CD4-positive, alpha-beta T cell treated with Interleukin-6 at 100 ng/mL for 8 hours (primary cell): ENCODE measurements around the gene SIM1.

Experiments used
- DNase-seq: peaks from one replicate; pipeline ENCODE4 v3.0.0-alpha.2; 2020; ENCODE audit warnings: mixed read lengths, low spot score

The SIM1 gene

DNA sequence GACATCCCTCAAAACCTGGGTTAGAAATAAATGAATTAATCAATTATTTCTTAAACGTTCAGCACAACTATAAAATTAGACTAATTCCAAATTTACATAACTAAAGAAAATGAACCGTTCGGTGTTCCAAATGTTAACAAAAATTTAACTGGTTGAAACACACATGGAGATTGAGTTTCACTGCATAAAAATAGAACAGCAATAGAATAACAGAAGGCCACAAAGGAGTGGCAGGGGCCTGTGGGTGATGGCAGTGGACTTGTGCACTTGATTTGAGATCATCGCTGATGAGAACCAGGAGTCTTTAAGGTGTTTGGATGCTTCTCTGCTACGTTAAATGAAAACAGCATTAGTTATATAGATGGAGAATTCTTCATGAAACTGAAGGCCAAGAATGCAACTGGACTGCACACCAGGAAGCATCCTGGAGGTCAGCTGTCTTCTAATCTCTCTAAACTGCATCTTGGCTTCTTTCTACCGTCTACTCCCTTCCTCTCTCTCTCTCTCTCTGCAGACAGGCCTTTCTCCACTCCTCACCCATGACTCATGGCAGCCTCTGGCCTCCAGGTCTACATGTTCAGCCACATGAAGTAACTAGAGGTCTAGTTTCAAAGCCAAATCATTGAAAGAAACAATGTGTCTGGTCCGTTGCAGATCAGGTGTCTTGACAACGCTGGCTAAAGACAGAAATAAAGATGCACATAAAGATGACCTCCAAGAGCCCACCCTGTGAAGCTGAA lies 111.3 kb downstream of the SIM1 start:
- DNase-seq = no peak

DNA sequence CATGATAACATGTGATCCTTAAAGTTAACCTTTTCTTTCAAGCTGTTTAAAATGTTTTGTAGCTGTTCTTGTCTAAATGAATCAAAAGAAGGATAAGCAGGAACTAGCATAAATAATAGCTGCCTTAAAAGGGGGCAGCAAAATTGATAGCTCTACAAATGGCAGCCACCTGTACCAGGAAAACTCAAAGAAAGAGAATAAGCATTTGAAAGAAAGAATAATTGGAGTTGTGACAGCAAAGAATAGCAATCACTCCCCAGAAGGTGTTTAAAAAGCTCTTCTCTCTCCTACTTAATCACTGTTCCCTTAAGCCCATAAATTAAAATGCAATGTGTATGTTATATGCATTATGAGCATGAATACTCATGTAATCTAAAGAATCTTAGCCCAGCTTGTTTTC lies 114.6 kb downstream of the SIM1 start:
- no peak for DNase-seq

DNA sequence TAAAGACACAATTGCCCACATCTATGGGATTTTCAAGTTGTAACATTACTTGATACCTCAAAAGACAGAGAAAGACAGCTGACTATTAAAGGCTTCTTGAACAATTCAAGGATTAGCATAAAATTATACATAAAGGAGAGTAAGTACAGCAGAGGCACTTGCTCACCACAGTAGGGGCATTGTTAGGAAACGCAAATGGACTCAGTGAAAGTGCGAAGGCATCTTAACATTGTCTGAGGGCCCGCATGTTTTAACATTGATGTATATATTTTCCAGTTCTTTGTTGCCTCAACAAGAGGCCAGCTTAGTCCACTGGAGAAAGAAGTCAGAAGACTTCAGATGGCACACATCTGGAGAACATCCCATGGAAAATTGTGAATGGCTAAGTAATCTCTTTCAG lies 115.4 kb downstream of the SIM1 start:
- no peak for DNase-seq

DNA sequence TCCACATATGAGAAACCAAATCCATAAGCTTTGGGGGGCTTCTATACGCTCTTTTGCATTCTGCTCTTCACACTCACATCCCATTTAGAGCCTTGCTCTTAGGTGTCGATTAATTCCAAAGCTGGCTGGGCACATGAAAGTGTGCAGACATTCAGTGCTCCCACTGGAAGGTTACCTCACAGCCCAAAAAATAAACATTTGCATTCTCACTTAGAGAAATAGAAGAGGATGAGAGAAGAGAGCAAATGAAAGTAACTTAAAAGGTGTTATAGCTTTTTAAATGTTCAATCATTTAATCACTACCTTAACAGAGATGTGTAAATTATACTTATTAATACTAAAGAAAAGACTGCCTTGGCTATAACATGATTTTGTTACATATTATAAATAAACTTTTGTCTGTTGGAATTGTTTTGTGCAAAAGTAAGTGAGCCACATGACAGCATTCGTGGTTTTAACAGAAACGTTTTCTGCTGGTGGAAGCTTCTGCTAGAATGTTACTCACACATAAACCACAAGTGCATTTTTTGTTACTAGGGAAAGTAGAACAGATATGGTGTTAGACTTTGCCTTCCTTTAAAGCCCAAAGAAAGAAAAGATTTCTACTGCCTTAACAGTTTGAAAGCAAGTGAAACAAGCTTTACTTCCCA lies 116.7 kb downstream of the SIM1 start:
- DNase-seq = no peak

- DNase-seq = no peak
Observed at GRCh38 chr6:100346828-100347227, 117.9 kb downstream of the SIM1 start.

DNA sequence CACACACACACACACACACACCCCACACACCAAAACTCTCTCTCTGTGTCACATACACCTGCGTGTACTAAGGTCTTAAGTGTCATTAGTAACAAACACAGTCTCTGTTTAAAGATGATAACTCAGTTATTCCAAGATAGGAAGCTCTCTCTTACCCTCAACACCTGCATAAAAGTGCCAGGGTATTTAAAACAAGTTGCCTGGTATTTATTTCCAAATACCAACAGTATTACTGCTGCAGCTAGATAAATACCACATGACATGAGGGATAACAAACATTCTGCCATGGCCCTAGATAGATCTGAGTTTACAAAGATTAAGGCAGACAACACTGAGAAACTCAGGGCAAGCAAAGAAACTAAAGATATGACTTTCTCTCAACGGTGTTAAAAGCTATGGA lies 118.5 kb downstream of the SIM1 start:
- no peak for DNase-seq

DNA sequence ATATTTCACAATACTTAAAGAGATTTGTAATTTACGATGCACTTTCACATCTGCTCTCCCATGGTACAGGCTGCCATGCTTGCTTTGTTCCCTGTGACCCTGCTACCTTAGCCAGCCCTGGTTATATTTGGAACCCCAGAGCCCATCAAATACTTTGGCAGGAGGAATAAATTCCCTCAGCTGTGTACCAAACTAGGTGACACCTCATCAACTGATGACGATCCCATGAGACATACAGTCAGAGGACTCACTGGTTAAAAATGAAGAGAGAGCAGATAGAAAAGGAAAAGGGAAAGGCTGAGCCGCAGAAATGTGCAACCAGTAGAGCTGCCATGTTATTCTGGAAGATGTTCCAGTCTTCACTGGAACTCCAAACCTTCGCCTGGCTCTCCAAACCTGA lies 120.0 kb downstream of the SIM1 start:
- DNase-seq = no peak

GRCh38 chr6:100344321-100344720 lies 120.4 kb downstream of the SIM1 start:
- no peak for DNase-seq

GRCh38 chr6:100343316-100344077 lies 121.2 kb downstream of the SIM1 start:
- DNase-seq = no peak

DNA sequence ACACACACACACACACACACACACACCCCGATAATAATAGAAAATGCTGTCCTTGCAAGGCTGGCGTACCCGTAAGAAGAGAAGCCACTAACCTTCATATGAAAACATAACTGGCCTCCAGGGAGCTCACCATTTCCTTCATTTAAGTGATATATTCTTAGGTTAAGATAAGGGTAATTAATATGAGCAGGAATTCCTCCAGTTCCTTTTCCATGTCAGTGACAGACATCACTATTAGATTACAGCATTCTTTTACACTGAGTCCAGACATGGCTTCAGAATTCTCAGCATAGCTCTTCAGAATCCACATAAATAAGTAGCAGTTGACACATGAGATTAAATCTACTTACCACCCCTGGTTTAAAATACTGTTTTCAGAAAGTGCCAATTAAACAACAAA lies 121.9 kb downstream of the SIM1 start:
- DNase-seq = no peak

- DNase-seq = no peak
Observed at GRCh38 chr6:100339574-100340255, 125.0 kb downstream of the SIM1 start.

GRCh38 chr6:100338090-100338489 lies 126.6 kb downstream of the SIM1 start:
- no peak for DNase-seq

DNA sequence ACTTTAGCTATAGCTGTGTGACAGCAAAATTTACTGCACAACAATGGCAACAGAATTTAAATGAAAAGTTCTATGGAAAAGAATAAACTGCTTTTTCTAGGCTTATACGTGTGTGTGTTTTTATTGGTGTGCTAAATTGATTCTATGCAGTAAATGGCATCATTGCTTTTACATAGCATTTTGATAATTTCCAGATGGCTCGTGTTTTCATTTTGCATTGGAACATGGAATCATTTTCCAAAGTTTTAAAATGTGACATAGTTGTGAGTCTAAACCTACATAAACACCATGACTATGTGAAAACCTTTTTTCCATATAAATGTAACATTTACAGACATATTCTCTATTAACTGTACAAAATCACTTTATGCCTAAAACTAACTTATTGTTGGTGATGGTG lies 127.8 kb downstream of the SIM1 start:
- DNase-seq = no peak

- no peak for DNase-seq
Observed at GRCh38 chr6:100335991-100336390, 128.7 kb downstream of the SIM1 start.
